ENCODE data around the gene NR4A1. TPM values are rescaled to one million over a fixed set of nuclear protein-coding genes. Genes with fewer than 3 reads are reported as not detected.

Gene NR4A1
- total and polyA plus RNA-seq, 2 of the 13 experiments (the other 11 are each of a cell fraction or from before 2014, with no cell fraction given): 5.7 to 15.2 TPM

GRCh38 chr12:52024845-52025230, 26.4 kb upstream of the NR4A1 start (continued):
- no peak for TF ChIP-seq KMT2A (CRISPR knock-in tag; IDR thresholded peaks at IDR 0.05)
- no peak for TF ChIP-seq PTBP1 (IDR thresholded peaks at IDR 0.05; ENCODE audit: low read depth, low read length, poor library complexity, severe bottlenecking)
- no peak for TF ChIP-seq ZFAT (CRISPR knock-in tag; conservative IDR thresholded peaks at IDR 0.05)
- TF ChIP-seq ZNF572 (CRISPR knock-in tag; IDR thresholded peaks at IDR 0.05): no peak
- peak; percentile 61; the same call in 1 of the 2 replicates for TF ChIP-seq ZMYM2 (CRISPR knock-in tag; IDR thresholded peaks at IDR 0.05)
- TF ChIP-seq SKI (IDR thresholded peaks at IDR 0.05; ENCODE audit: partially characterized antibody): no peak
- TF ChIP-seq ZNF777 (CRISPR knock-in tag; IDR thresholded peaks at IDR 0.05): no peak
- TF ChIP-seq CAMTA2 (CRISPR knock-in tag; IDR thresholded peaks at IDR 0.05; ENCODE audit: borderline replicate concordance): no peak
- peak; percentile 40; the same call in 1 of the 2 replicates for TF ChIP-seq ZNF746 (CRISPR knock-in tag; IDR thresholded peaks at IDR 0.05)
- no peak for TF ChIP-seq ZBTB21 (CRISPR knock-in tag; IDR thresholded peaks at IDR 0.05)
- no peak for TF ChIP-seq ZNF780A (CRISPR knock-in tag; IDR thresholded peaks at IDR 0.05)
- no peak for TF ChIP-seq HOXD1 (CRISPR knock-in tag; IDR thresholded peaks at IDR 0.05)
- peak; percentile 21 for TF ChIP-seq U2AF1 (optimal IDR thresholded peaks at IDR 0.05; ENCODE audit: low read depth, low read length)
- 0 out of 2 replicates have a peak, but pooled peaks have one; percentile 25 for TF ChIP-seq ARNTL (CRISPR knock-in tag; IDR thresholded peaks at IDR 0.05)
- TF ChIP-seq THYN1 (CRISPR knock-in tag; IDR thresholded peaks at IDR 0.05; ENCODE audit: borderline replicate concordance, low read depth): no peak
- no peak for TF ChIP-seq ZNF138 (CRISPR knock-in tag; IDR thresholded peaks at IDR 0.05; ENCODE audit: low read depth)
- TF ChIP-seq, protein P1, sequence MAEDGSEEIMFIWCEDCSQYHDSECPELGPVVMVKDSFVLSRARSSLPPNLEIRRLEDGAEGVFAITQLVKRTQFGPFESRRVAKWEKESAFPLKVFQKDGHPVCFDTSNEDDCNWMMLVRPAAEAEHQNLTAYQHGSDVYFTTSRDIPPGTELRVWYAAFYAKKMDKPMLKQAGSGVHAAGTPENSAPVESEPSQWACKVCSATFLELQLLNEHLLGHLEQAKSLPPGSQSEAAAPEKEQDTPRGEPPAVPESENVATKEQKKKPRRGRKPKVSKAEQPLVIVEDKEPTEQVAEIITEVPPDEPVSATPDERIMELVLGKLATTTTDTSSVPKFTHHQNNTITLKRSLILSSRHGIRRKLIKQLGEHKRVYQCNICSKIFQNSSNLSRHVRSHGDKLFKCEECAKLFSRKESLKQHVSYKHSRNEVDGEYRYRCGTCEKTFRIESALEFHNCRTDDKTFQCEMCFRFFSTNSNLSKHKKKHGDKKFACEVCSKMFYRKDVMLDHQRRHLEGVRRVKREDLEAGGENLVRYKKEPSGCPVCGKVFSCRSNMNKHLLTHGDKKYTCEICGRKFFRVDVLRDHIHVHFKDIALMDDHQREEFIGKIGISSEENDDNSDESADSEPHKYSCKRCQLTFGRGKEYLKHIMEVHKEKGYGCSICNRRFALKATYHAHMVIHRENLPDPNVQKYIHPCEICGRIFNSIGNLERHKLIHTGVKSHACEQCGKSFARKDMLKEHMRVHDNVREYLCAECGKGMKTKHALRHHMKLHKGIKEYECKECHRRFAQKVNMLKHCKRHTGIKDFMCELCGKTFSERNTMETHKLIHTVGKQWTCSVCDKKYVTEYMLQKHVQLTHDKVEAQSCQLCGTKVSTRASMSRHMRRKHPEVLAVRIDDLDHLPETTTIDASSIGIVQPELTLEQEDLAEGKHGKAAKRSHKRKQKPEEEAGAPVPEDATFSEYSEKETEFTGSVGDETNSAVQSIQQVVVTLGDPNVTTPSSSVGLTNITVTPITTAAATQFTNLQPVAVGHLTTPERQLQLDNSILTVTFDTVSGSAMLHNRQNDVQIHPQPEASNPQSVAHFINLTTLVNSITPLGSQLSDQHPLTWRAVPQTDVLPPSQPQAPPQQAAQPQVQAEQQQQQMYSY (CRISPR knock-in tag; IDR thresholded peaks at IDR 0.05): no peak
- TF ChIP-seq, protein P2, sequence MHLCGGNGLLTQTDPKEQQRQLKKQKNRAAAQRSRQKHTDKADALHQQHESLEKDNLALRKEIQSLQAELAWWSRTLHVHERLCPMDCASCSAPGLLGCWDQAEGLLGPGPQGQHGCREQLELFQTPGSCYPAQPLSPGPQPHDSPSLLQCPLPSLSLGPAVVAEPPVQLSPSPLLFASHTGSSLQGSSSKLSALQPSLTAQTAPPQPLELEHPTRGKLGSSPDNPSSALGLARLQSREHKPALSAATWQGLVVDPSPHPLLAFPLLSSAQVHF (CRISPR knock-in tag; IDR thresholded peaks at IDR 0.05): no peak
- TF ChIP-seq MED8 (CRISPR knock-in tag; IDR thresholded peaks at IDR 0.05; ENCODE audit: insufficient replicate concordance): no peak
- TF ChIP-seq SIN3B (IDR thresholded peaks at IDR 0.05; ENCODE audit: low read length): no peak
- 0 out of 2 replicates have a peak, but pooled peaks have one; percentile 18 for TF ChIP-seq ZNF230 (CRISPR knock-in tag; IDR thresholded peaks at IDR 0.05)
- TF ChIP-seq MLXIP (CRISPR knock-in tag; IDR thresholded peaks at IDR 0.05; ENCODE audit: borderline replicate concordance): no peak
- TF ChIP-seq ZBTB20 (CRISPR knock-in tag; IDR thresholded peaks at IDR 0.05; ENCODE audit: borderline replicate concordance, low read depth): no peak
- TF ChIP-seq ZNF841 (CRISPR knock-in tag; IDR thresholded peaks at IDR 0.05; ENCODE audit: borderline replicate concordance): no peak

All from HepG2 (cell line).